Measurements from ENCODE around the gene WNT10A.

The WNT10A gene

DNA sequence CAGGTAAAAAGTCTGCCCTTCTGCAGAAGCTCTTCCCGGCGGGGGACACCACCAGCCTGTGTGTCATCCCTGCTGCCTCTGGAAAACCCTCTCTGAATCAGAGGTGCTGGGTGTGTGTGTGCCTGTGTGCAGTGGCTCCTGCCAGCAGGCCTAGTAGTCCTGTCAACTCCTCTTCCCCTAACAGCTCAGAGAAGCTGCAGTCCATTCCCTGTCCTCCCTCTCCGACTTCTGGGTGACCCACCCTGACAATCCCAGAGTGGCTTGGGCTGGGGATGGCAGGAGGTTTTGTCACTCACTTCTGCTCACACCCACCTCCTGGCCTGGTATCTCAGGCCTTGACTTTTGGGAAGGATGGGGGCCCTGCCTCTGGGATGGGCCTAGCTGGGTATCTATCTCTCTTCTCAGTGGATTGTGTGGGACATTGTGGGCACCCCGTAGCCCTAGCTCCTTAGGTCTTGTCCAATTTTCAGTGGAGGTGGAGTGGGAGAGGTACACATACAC, 2.3 kb downstream of the WNT10A start:
- ChIA-PET CTCF (interaction anchor here (15.9 kb wide), 1 partner anchor 12 kb away, joined by 413 read pairs; no protein-coding TSS in a partner anchor), POLR2A (ENCODE audit: low non-redundant PET) (no interaction called here)
- peak overlapping the region; percentile 87 for H3K27ac ChIP-seq
- TF ChIP-seq, protein P1, sequence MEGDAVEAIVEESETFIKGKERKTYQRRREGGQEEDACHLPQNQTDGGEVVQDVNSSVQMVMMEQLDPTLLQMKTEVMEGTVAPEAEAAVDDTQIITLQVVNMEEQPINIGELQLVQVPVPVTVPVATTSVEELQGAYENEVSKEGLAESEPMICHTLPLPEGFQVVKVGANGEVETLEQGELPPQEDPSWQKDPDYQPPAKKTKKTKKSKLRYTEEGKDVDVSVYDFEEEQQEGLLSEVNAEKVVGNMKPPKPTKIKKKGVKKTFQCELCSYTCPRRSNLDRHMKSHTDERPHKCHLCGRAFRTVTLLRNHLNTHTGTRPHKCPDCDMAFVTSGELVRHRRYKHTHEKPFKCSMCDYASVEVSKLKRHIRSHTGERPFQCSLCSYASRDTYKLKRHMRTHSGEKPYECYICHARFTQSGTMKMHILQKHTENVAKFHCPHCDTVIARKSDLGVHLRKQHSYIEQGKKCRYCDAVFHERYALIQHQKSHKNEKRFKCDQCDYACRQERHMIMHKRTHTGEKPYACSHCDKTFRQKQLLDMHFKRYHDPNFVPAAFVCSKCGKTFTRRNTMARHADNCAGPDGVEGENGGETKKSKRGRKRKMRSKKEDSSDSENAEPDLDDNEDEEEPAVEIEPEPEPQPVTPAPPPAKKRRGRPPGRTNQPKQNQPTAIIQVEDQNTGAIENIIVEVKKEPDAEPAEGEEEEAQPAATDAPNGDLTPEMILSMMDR (conservative IDR thresholded peaks at IDR 0.05; ENCODE audit: low read depth): no peak
- DNase-seq (ENCODE audit: low spot score): peak; percentile 71

DNA sequence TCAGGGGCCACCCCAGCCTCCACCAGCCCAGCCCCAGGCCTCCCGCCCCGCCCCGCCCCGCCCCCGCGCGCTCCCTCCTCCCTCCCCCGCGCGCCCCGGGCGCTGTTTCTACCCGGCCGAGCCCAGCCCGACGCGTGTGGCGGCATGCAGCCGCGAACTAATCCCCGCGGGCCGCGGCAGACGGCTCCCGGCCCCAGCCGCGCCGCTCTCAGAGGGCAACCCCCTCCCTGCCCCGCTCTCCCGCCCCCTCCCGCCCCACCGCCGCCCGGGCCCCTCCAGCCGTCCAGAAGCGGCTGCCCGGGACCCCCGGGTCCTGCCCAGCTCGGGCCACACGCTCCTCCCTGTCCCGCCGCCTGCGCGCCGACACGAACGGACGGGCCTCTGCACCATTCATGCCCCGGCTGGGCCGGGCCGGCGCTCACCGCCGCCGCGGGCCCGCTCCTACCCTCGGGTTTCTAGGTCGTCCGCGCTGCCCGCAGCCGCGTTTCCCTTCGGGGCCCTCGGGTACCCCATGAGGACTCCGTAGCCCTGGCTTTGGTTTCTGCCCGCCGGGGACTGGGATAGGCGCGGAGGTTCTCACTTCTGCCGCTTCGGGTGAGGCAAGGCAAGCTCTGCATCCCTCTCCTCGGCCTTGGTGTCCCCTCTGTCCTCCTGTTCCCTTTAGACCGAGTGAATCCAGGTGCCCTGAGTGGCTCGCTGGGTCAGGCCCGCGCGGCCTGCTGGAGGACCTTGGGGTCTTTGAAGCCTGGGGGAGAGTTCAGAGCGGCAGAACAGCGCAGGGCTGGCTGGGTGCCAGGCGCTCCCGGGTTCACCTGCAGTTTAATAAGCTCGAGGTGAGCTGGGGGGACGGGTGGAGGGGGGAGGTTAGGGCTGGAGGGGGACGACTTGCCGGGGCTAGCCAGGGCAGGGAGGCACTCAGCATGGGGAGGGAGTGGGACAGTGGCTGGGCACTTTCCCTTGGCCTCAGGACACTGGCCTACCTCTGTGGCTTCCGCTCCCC, 3.1 kb downstream of the WNT10A start:
- H3K27ac ChIP-seq: peak overlapping the region; percentile 87
- DNase-seq (ENCODE audit: low spot score): peak; percentile 75
- ChIA-PET POLR2A (ENCODE audit: low non-redundant PET) (no interaction called here), CTCF (interaction anchor here (0.6 to 15.9 kb wide), 2 partner anchors 11 to 146 kb away, joined by 3 to 413 read pairs; no protein-coding TSS in a partner anchor)
- TF ChIP-seq, protein P1 (conservative IDR thresholded peaks at IDR 0.05; ENCODE audit: low read depth): no peak

DNA sequence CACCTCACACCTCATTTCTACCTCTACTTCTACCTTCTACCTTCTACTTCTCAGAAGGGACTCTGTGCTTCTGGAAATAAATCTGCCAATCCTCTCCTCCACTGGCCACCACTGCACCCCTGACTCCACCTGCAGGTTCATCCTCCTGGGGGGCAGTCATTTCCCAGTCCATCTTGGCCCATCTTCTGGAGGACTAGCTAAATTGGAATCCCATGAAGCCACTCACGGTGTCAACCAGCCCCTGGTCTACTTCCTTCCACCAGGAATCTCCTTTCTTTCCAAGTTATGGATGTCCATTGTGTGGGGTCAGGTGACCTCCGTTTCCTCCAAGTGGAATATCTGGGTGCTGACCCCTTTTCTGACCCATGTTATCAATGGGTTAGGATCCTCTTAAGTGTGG, 3.9 kb downstream of the WNT10A start:
- TF ChIP-seq, protein P1 (conservative IDR thresholded peaks at IDR 0.05; ENCODE audit: low read depth): no peak
- H3K27ac ChIP-seq: peak overlapping the region; percentile 87
- POLR2A ChIA-PET (ENCODE audit: low non-redundant PET): no interaction called here
- no peak for DNase-seq (ENCODE audit: low spot score)
- CTCF ChIA-PET: interaction anchor here (0.6 to 15.9 kb wide), 5 partner anchors 8 to 279 kb away, joined by 3 to 413 read pairs (median 3); no protein-coding TSS in a partner anchor

DNA sequence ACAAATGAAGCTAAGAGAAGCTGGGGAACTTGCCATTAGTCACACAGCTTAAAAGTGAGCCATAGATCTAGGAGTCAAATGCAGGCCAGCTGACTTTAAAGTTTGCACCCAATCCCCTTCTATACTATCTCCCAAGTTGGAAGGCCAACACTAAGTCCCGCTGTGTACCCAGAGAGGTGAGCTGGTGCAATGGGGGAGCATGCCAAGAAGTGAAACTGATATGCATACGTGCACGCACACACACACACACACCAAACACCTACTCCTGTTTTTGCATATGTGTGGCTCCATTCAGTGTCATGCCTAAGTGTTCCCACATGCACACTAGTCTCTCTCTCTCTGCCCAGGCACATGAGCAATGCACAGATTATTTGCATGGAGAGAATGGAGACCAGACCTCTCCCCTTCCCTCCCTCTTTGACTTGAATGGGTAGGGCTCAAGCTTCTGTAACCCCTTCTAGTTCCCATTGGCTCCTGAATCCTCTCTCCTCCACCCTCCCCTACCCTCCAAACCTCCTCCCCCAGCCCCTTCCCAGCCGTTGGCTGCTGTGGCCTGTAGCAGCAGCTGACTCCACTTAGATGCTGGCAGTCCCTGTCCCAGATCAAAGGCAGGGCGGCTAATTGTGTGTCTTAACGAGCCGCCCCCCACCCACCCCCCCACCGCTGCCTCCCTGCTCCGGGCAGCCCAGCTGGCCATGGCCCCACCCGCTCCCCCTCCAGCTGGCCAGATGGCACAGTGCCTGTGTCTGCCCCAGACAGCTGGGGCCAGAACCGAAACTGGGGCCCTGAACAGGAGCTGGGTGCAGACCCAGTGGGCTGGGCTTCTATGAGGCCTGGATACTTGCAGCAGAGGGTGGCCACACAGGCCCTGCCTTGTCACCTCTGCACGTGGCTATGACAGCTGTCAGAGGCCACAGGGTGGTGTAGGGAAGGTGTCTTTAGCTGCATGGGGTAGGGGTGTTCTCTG, 5.6 kb downstream of the WNT10A start:
- TF ChIP-seq, protein P1 (conservative IDR thresholded peaks at IDR 0.05; ENCODE audit: low read depth): no peak
- no peak for DNase-seq (ENCODE audit: low spot score)
- CTCF ChIA-PET: interaction anchor here (0.5 to 15.9 kb wide), 7 partner anchors 9 to 412 kb away, joined by 3 to 413 read pairs (median 3); no protein-coding TSS in a partner anchor
- POLR2A ChIA-PET (ENCODE audit: low non-redundant PET): no interaction called here
- H3K27ac ChIP-seq: peak overlapping the region; percentile 61

DNA sequence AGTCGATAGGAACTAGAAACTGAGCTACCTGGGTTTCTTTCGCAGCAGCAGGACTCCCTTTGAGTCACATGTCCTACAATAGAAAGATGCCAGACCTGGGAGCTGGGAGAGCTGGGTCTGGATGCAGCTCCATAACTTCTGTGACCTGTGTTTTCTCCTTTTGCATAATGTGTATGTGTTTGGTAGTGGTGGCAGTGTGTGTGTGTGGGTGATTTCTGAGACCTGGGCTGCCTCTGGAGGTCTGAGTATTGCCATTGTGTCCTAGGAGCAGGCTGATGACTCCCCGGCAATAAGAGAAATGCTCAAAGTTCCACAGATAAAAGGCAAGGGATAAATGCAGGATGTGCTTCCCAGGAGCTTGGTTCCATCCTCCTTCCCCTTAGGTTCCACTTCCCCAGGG, 6.4 kb downstream of the WNT10A start:
- TF ChIP-seq, protein P1 (conservative IDR thresholded peaks at IDR 0.05; ENCODE audit: low read depth): no peak
- ChIA-PET CTCF (interaction anchor here (0.6 to 15.9 kb wide), 4 partner anchors 8 to 175 kb away, joined by 3 to 413 read pairs (median 20); no protein-coding TSS in a partner anchor), POLR2A (ENCODE audit: low non-redundant PET) (no interaction called here)
- no peak for DNase-seq (ENCODE audit: low spot score)
- H3K27ac ChIP-seq: peak overlapping the region; percentile 61

Measured in RWPE1 (cell line).